GM12878 (cell line): ENCODE measurements around the gene DIRAS1. TPM values are rescaled to one million over a fixed set of nuclear protein-coding genes. Genes with fewer than 3 reads are reported as not detected.

Experiments
- ATAC-seq: fragments of 200-7000 bp; cut with Tn5 transposase; 3 replicates; pipeline ENCODE4 v1.9.1; 2020; ENCODE audit warnings: mild to moderate bottlenecking, moderate library complexity
- BruUV-seq: library from RNA; stranded (reverse); fragments of 400-500 nt; replicated peaks from 2 replicates; lab custom pipeline; 2021; lab: Mats Ljungman, UMichigan
- CTCF ChIA-PET: fragments of 300-600 bp; sonication (Branson Sonifier 250); formaldehyde crosslinking; extraction: SDS; loops from one replicate; lab custom pipeline; 2021; ENCODE audit warnings: inconsistent platforms; lab: Yijun Ruan, JAX
- POLR2A ChIA-PET: fragments of 350-600 bp; formaldehyde crosslinking; extraction: SDS; loops from one replicate; lab custom pipeline; 2021; ENCODE audit warnings: inconsistent platforms; lab: Charles Lee
- RAD21 ChIA-PET: fragments of 300-600 bp; sonication (Branson Sonifier 250); formaldehyde crosslinking; loops from one replicate; lab custom pipeline; 2023; ENCODE audit warnings: antibody characterized with exemption; ENCODE audit not compliant: unreplicated experiment; lab: Charles Lee
- SMC1A ChIA-PET: fragments of 300-600 bp; sonication (Branson Sonifier 250); formaldehyde crosslinking; loops from one replicate; lab custom pipeline; 2023; ENCODE audit not compliant: unreplicated experiment, uncharacterized antibody; lab: Charles Lee
- DNase-seq: peaks from one replicate; pipeline ENCODE4 v3.0.0-alpha.2; 2011; ENCODE audit warnings: low read depth, low spot score
- FAIRE-seq: peaks from 3 replicates; lab custom pipeline; 2011; peaks lifted over from hg19 to GRCh38; lab: Jason Lieb, UNC
- H2AFZ ChIP-seq: 2 replicates; pipeline ENCODE4 v1.6.0; 2011; ENCODE audit warnings: low read depth, low read length, control low read depth; ENCODE audit not compliant: control insufficient read depth
- H3K27ac ChIP-seq: 2 replicates; pipeline ENCODE4 v1.5.1; 2011; ENCODE audit warnings: control low read depth; ENCODE audit not compliant: control insufficient read depth, insufficient read depth
- H3K27me3 ChIP-seq, 2 experiments: replicated peaks in 1 of 2; 2 replicates each; pipeline versions ENCODE4 v1.6.0 to v1.6.1; 2011; ENCODE audit warnings: low read length in 1 of 2; ENCODE audit not compliant: control insufficient read depth in 2 of 2, insufficient read depth in 2 of 2
- H3K36me3 ChIP-seq, 2 experiments: 2 replicates each; pipeline ENCODE4 v1.5.1; 2011; ENCODE audit warnings: low read length in 1 of 2; ENCODE audit not compliant: control insufficient read depth in 2 of 2, insufficient read depth in 2 of 2
- H3K4me1 ChIP-seq: 2 replicates; pipeline ENCODE4 v1.6.1; 2011; ENCODE audit warnings: mild to moderate bottlenecking, low read length, moderate library complexity, mixed read lengths; ENCODE audit not compliant: control insufficient read depth, insufficient read depth
- H3K4me2 ChIP-seq: 2 replicates; pipeline ENCODE4 v1.6.0; 2011; ENCODE audit warnings: control low read depth; ENCODE audit not compliant: control insufficient read depth, insufficient read depth
- H3K4me3 ChIP-seq: fragments of 200-600 bp; sonication (generic); 2 replicates; pipeline ENCODE4 v1.5.1; 2016
- H3K79me2 ChIP-seq: 2 replicates; pipeline ENCODE4 v1.6.0; 2011; ENCODE audit warnings: low read length; ENCODE audit not compliant: control insufficient read depth, insufficient read depth
- H3K9ac ChIP-seq: 2 replicates; pipeline ENCODE4 v1.8.0; 2011; ENCODE audit warnings: low read length, control low read depth, mixed read lengths; ENCODE audit not compliant: control insufficient read depth, insufficient read depth
- H3K9me3 ChIP-seq: replicated peaks from 3 replicates; pipeline ENCODE4 v1.5.1; 2011; ENCODE audit warnings: mild to moderate bottlenecking, low read length; ENCODE audit not compliant: control insufficient read depth, insufficient read depth
- H4K20me1 ChIP-seq: 2 replicates; pipeline ENCODE4 v1.6.0; 2011; ENCODE audit not compliant: control insufficient read depth, insufficient read depth
- ATF2 ChIP-seq: IDR thresholded peaks from 2 replicates; pipeline ENCODE4 v1.6.1; 2012; ENCODE audit warnings: low read length, inconsistent platforms
- EED ChIP-seq: sonication (generic); IDR thresholded peaks from 2 replicates; pipeline ENCODE4 v1.6.1; 2016; ENCODE audit warnings: antibody characterized with exemption, low read depth
- GABPA ChIP-seq: IDR thresholded peaks from 2 replicates; pipeline ENCODE4 v1.6.1; 2014; ENCODE audit warnings: antibody characterized with exemption, low read depth, mild to moderate bottlenecking, inconsistent platforms
- KAT2A ChIP-seq: conservative IDR thresholded peaks from 2 replicates; pipeline ENCODE4 v1.6.1; 2011; ENCODE audit warnings: low read depth, low read length; ENCODE audit not compliant: control insufficient read depth
- NFYA ChIP-seq: IDR thresholded peaks from 2 replicates; pipeline ENCODE4 v1.6.1; 2011; ENCODE audit warnings: low read depth, mild to moderate bottlenecking, low read length, improper control_type of control experiment, borderline replicate concordance
- RUNX3 ChIP-seq: IDR thresholded peaks from 2 replicates; pipeline ENCODE4 v1.6.1; 2012; ENCODE audit warnings: low read length, inconsistent platforms
- SREBF1 ChIP-seq: IDR thresholded peaks from 2 replicates; pipeline ENCODE4 v1.6.1; 2012; ENCODE audit warnings: mild to moderate bottlenecking, low read length
- SREBF2 ChIP-seq: IDR thresholded peaks from 2 replicates; pipeline ENCODE4 v1.6.1; 2012; ENCODE audit warnings: mild to moderate bottlenecking, low read length
- ZBTB4 ChIP-seq: fragments of 450-650 bp; formaldehyde crosslinking; IDR thresholded peaks from 2 replicates; pipeline ENCODE4 v1.4.0; 2022; ENCODE audit warnings: mild to moderate bottlenecking, moderate library complexity
- ZNF217 ChIP-seq: fragments of 450-650 bp; IDR thresholded peaks from 2 replicates; pipeline ENCODE4 v1.6.1; 2017; ENCODE audit warnings: antibody characterized with exemption, mild to moderate bottlenecking
- ZNF592 ChIP-seq: fragments of 450-650 bp; IDR thresholded peaks from 2 replicates; pipeline ENCODE4 v1.6.1; 2017; ENCODE audit warnings: mild to moderate bottlenecking, moderate library complexity
- ZSCAN29 ChIP-seq: fragments of 450-650 bp; IDR thresholded peaks from 2 replicates; pipeline ENCODE4 v1.6.1; 2017; ENCODE audit warnings: mild to moderate bottlenecking, moderate library complexity
- WGBS: methylation state at CpG from one replicate; pipeline ENCODE4 v1.1.6; 2016; ENCODE audit warnings: low lambda C conversion rate; ENCODE audit not compliant: insufficient replicate concordance, insufficient coverage; ENCODE audit errors: missing lambda C conversion rate; 5-methylcytosine and 5-hydroxymethylcytosine counted together
- in situ Hi-C: fragments of 300-500 bp; cut with MboI; formaldehyde crosslinking; loops from 9 replicates; pipeline ENCODE4 v1.14.3; 2018; ENCODE audit warnings: mixed read lengths
- intact Hi-C: fragments of 100-400 bp; cut with micrococcal nuclease; formaldehyde crosslinking; loops from one replicate; pipeline ENCODE4 v1.14.2; 2022; ENCODE audit not compliant: unreplicated experiment
- polyA plus RNA-seq, 11 experiments: library from polyadenylated mRNA; depleted of rRNA in 4 of 11; unstranded in 6 of 11; stranded (reverse) in 5 of 11; fragments of >200 nt; fragmentation: Nextera tagmentation in 4 of 11; fragmentation: Illumina TruSeq in 1 of 11; extraction: Ambion mirVana in 4 of 11; extraction: Trizol in 1 of 11; gene quantifications; 1 replicate in 1 of 11; 2 replicates in 10 of 11; pipeline versions ENCODE4 v1.2.1 to v1.2.3, GENCODE V29; 2011 to 2016; ENCODE audit warnings: inconsistent platforms in 2 of 11, missing spikeins in 2 of 11, low read depth in 1 of 11
- total RNA-seq, 4 experiments: library from RNA; depleted of rRNA in 3 of 4; stranded (reverse); fragments of >200 nt in 3 of 4; fragmentation: Illumina TruSeq in 1 of 4; extraction: Trizol in 1 of 4; gene quantifications; 2 replicates each; pipeline versions ENCODE4 v1.2.1 to v1.2.3, GENCODE V29; 2013 to 2021

The DIRAS1 gene
- total and polyA plus RNA-seq, 10 of the 15 experiments (the other 5 are each of a cell fraction or from before 2014, with no cell fraction given) = 0.04 to 0.18 (median 0.08) TPM; not detected in 3

- TF ChIP-seq ZBTB4 (CRISPR knock-in tag) = no peak
These were observed 41.8 kb upstream of the DIRAS1 start (continued) for GRCh38 chr19:2762783-2763496.

- no TSS peak for BruUV-seq
- Histone ChIP-seq H2AFZ (no peak overlapping the region), H4K20me1 (no peaks in the 10 kb centered on the region), H3K4me3 (no peak overlapping the region), H3K27me3 (no peaks in the 10 kb centered on the region), H3K27ac (no peak overlapping the region), H3K9ac (no peak overlapping the region), H3K4me2 (no peak overlapping the region), H3K79me2 (no peaks in the 10 kb centered on the region), H3K36me3 (peaks cover 13 to 40% of the 10 kb centered on the region in 2 experiments), H3K9me3 (no peaks in the 10 kb centered on the region), H3K4me1 (no peaks in the 10 kb centered on the region)
- no peak for FAIRE-seq
- intact Hi-C loops = no loop called here
- ATAC-seq = no peak
- in situ Hi-C loops = no loop called here
- no peak for DNase-seq
- ChIA-PET SMC1A (no interaction called here), POLR2A (no interaction called here), RAD21 (no interaction called here), CTCF (no interaction called here)
- WGBS = 95% methylated on average over 35 of the region's 43 CpGs
- TF ChIP-seq ZNF217 (no peak), RUNX3 (no peak), ZNF592 (no peak), EED (no peak), GABPA (no peak), SREBF2 (no peak), NFYA (no peak), ZSCAN29 (no peak), KAT2A (no peak), SREBF1 (no peak), ATF2 (no peak)
These were observed 41.0 kb upstream of the DIRAS1 start for GRCh38 chr19:2761876-2762782.
